Neural progenitor cell (in vitro differentiated cells): ENCODE measurements around the gene MRPL16. TPM values are rescaled to one million over a fixed set of nuclear protein-coding genes. Genes with fewer than 3 reads are reported as not detected.

Source experiments
- DNase-seq: peaks from one replicate; pipeline ENCODE4 v3.0.0-alpha.2; 2016; ENCODE audit warnings: low spot score
- H2AFZ ChIP-seq: fragments of 200-600 bp; sonication (generic); replicated peaks from 2 replicates; pipeline ENCODE4 v1.6.1; 2016; ENCODE audit warnings: antibody characterized with exemption
- H3F3A ChIP-seq: fragments of 200-600 bp; sonication (generic); 2 replicates; pipeline ENCODE4 v1.6.1; 2016; ENCODE audit warnings: antibody characterized with exemption, low read depth
- H3K27ac ChIP-seq: fragments of 200-600 bp; sonication (generic); 2 replicates; pipeline ENCODE4 v1.5.1; 2016; ENCODE audit warnings: mild to moderate bottlenecking
- H3K27me3 ChIP-seq: fragments of 200-600 bp; sonication (generic); 2 replicates; pipeline ENCODE4 v1.6.1; 2016; ENCODE audit warnings: mild to moderate bottlenecking, moderate library complexity
- H3K36me3 ChIP-seq: fragments of 200-600 bp; sonication (generic); 2 replicates; pipeline ENCODE4 v1.5.1; 2016
- H3K4me1 ChIP-seq: fragments of 200-600 bp; sonication (generic); 2 replicates; pipeline ENCODE4 v1.6.1; 2016; ENCODE audit warnings: mixed run types
- H3K4me2 ChIP-seq: fragments of 200-600 bp; sonication (generic); 2 replicates; pipeline ENCODE4 v1.6.1; 2016
- H3K4me3 ChIP-seq: fragments of 200-600 bp; sonication (generic); 2 replicates; pipeline ENCODE4 v1.5.1; 2016
- H3K79me2 ChIP-seq: fragments of 200-600 bp; sonication (generic); 2 replicates; pipeline ENCODE4 v1.6.1; 2016; ENCODE audit warnings: low read depth
- H3K9ac ChIP-seq: fragments of 200-600 bp; sonication (generic); 2 replicates; pipeline ENCODE4 v1.6.1; 2016
- H3K9me3 ChIP-seq: fragments of 200-600 bp; sonication (generic); 2 replicates; pipeline ENCODE4 v1.5.1; 2016; ENCODE audit warnings: low read depth
- H4K20me1 ChIP-seq: fragments of 200-600 bp; sonication (generic); 2 replicates; pipeline ENCODE4 v1.6.1; 2016; ENCODE audit warnings: low read depth
- H3K27ac Mint-ChIP-seq: 3 replicates; pipeline ENCODE4 v1.8.0; 2021; ENCODE audit warnings: mixed read lengths
- H3K27me3 Mint-ChIP-seq: 2 replicates; pipeline ENCODE4 v1.8.0; 2022; ENCODE audit warnings: low read depth, mild to moderate bottlenecking, inconsistent platforms, moderate library complexity, mixed read lengths; ENCODE audit not compliant: insufficient read depth
- H3K36me3 Mint-ChIP-seq: 3 replicates; pipeline ENCODE4 v1.8.0; 2021; ENCODE audit warnings: mixed read lengths
- H3K4me1 Mint-ChIP-seq: 3 replicates; pipeline ENCODE4 v1.8.0; 2021; ENCODE audit warnings: mixed read lengths
- H3K4me3 Mint-ChIP-seq: 3 replicates; pipeline ENCODE4 v1.8.0; 2021; ENCODE audit warnings: mild to moderate bottlenecking, moderate library complexity, mixed read lengths
- H3K9me3 Mint-ChIP-seq: 3 replicates; pipeline ENCODE4 v1.8.0; 2020; ENCODE audit warnings: mixed read lengths
- EZH2 ChIP-seq: fragments of 200-600 bp; sonication (generic); IDR thresholded peaks from 2 replicates; pipeline ENCODE4 v1.6.1; 2017; ENCODE audit warnings: antibody characterized with exemption, mild to moderate bottlenecking, moderate library complexity
- EZH2phosphoT487 ChIP-seq: fragments of 200-600 bp; sonication (generic); IDR thresholded peaks from 2 replicates; pipeline ENCODE4 v1.6.1; 2017; ENCODE audit warnings: antibody characterized with exemption
- total RNA-seq: library from RNA; depleted of rRNA; stranded (reverse); fragments of >200 nt; gene quantifications from 2 replicates; pipeline ENCODE4 v1.2.3, GENCODE V29; 2015; ENCODE audit warnings: low replicate concordance
- TF ChIP-seq, protein P1 (sequence below): fragments of 200-600 bp; sonication (generic); IDR thresholded peaks from 2 replicates; pipeline ENCODE4 v1.5.1; 2017; ENCODE audit warnings: antibody characterized with exemption, mild to moderate bottlenecking

MRPL16 gene
- total RNA-seq, 1 donor from 2014 or later: 49.8 TPM

DNA sequence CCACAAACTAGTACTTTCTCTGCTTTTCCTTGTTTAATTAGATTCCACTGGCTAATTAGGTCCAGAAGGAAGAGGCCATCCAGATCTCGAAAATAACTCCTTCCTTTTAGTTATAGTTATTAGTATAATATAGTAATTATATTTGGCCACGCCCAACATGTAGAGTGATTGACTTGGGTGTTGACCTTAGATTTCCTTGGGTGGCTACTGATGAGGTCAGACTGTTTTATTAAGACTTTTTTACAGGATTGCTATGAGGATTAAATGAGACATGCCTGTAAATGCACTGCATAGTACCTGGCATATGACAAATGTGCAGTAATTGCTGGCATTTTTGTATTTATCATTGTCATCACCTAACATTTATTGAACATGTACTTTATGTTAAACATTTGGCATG lies 28.5 kb downstream of the MRPL16 start:
- Histone ChIP-seq H2AFZ (no peak overlapping the region), H3K4me3 (no peak overlapping the region)
- H3K36me3 Mint-ChIP-seq: no peaks in the 10 kb centered on the region

DNA sequence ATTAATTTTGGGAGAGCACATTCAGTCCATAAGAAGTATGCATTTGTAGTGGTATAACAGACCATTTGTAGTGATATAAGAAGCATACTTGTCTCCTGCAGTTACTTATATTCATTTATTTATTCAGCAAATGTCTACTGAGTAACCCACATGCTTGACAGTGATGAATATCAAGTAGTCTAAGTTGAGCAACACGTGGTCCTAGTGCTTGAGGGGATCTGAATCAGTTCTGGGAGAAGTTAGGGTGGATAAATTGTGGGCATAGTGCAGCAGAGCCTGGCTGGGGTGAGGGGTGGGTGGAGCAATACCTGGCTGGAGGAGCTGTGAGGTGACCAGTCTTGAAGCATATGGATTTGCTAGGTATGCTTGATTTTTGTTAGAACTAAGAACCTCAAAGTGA lies 31.1 kb downstream of the MRPL16 start:
- Histone ChIP-seq H3K4me1 (no peaks in the 10 kb centered on the region), H3K27ac (no peak overlapping the region), H3K79me2 (no peaks in the 10 kb centered on the region), H3K36me3 (no peaks in the 10 kb centered on the region), H3K9ac (no peak overlapping the region), H3F3A (no peaks in the 10 kb centered on the region), H3K9me3 (no peaks in the 10 kb centered on the region), H3K4me3 (no peak overlapping the region), H2AFZ (no peak overlapping the region), H3K4me2 (no peak overlapping the region), H4K20me1 (no peaks in the 10 kb centered on the region), H3K27me3 (no peaks in the 10 kb centered on the region)
- Mint-ChIP-seq H3K9me3 (peaks cover 2% of the 10 kb centered on the region), H3K27ac (no peak overlapping the region), H3K4me1 (no peaks in the 10 kb centered on the region), H3K27me3 (no peaks in the 10 kb centered on the region), H3K36me3 (no peaks in the 10 kb centered on the region), H3K4me3 (no peak overlapping the region)
- no peak for DNase-seq
- no peak for TF ChIP-seq EZH2
- TF ChIP-seq EZH2phosphoT487: no peak

More for the DNA sequence above, 28.5 kb downstream of the MRPL16 start:
- Mint-ChIP-seq H3K27ac (no peak overlapping the region), H3K4me3 (no peak overlapping the region), H3K27me3 (no peaks in the 10 kb centered on the region), H3K4me1 (no peaks in the 10 kb centered on the region), H3K9me3 (peaks cover 3% of the 10 kb centered on the region)
- no peak for DNase-seq
- H3K9ac ChIP-seq: no peak overlapping the region
- no peaks in the 10 kb centered on the region for H3K4me1 ChIP-seq
- H3K4me2 ChIP-seq: no peak overlapping the region
- no peaks in the 10 kb centered on the region for H4K20me1 ChIP-seq
- H3K27ac ChIP-seq: no peak overlapping the region
- H3F3A ChIP-seq: no peaks in the 10 kb centered on the region
- no peaks in the 10 kb centered on the region for H3K27me3 ChIP-seq
- TF ChIP-seq EZH2phosphoT487: no peak
- TF ChIP-seq EZH2: no peak
- TF ChIP-seq, protein P1, sequence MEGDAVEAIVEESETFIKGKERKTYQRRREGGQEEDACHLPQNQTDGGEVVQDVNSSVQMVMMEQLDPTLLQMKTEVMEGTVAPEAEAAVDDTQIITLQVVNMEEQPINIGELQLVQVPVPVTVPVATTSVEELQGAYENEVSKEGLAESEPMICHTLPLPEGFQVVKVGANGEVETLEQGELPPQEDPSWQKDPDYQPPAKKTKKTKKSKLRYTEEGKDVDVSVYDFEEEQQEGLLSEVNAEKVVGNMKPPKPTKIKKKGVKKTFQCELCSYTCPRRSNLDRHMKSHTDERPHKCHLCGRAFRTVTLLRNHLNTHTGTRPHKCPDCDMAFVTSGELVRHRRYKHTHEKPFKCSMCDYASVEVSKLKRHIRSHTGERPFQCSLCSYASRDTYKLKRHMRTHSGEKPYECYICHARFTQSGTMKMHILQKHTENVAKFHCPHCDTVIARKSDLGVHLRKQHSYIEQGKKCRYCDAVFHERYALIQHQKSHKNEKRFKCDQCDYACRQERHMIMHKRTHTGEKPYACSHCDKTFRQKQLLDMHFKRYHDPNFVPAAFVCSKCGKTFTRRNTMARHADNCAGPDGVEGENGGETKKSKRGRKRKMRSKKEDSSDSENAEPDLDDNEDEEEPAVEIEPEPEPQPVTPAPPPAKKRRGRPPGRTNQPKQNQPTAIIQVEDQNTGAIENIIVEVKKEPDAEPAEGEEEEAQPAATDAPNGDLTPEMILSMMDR: no peak
- no peaks in the 10 kb centered on the region for H3K79me2 ChIP-seq
- no peaks in the 10 kb centered on the region for H3K9me3 ChIP-seq
- no peaks in the 10 kb centered on the region for H3K36me3 ChIP-seq

- Histone ChIP-seq H3F3A (no peaks in the 10 kb centered on the region), H3K27me3 (no peaks in the 10 kb centered on the region), H3K9ac (no peak overlapping the region), H3K27ac (no peak overlapping the region), H3K4me1 (no peaks in the 10 kb centered on the region), H4K20me1 (no peaks in the 10 kb centered on the region), H3K9me3 (no peaks in the 10 kb centered on the region), H3K4me3 (no peak overlapping the region), H3K36me3 (no peaks in the 10 kb centered on the region), H2AFZ (no peak overlapping the region), H3K4me2 (no peak overlapping the region), H3K79me2 (no peaks in the 10 kb centered on the region)
- DNase-seq: no peak
- H3K27ac Mint-ChIP-seq: no peak overlapping the region
- no peaks in the 10 kb centered on the region for H3K27me3 Mint-ChIP-seq
- H3K36me3 Mint-ChIP-seq: no peaks in the 10 kb centered on the region
- no peaks in the 10 kb centered on the region for H3K9me3 Mint-ChIP-seq
- TF ChIP-seq EZH2 (no peak), EZH2phosphoT487 (no peak)
- TF ChIP-seq, protein P1: no peak
- no peak overlapping the region for H3K4me3 Mint-ChIP-seq
- H3K4me1 Mint-ChIP-seq: no peaks in the 10 kb centered on the region
These were observed 32.5 kb downstream of the MRPL16 start for GRCh38 chr11:59778122-59778521.

- Histone ChIP-seq H3K4me2 (no peak overlapping the region), H3K79me2 (no peaks in the 10 kb centered on the region), H3K27me3 (no peaks in the 10 kb centered on the region), H3F3A (no peaks in the 10 kb centered on the region), H3K27ac (no peak overlapping the region), H3K36me3 (no peaks in the 10 kb centered on the region), H2AFZ (no peak overlapping the region), H4K20me1 (no peaks in the 10 kb centered on the region), H3K9ac (no peak overlapping the region), H3K4me1 (no peaks in the 10 kb centered on the region), H3K9me3 (no peaks in the 10 kb centered on the region), H3K4me3 (no peak overlapping the region)
- H3K36me3 Mint-ChIP-seq: no peaks in the 10 kb centered on the region
- no peak overlapping the region for H3K27ac Mint-ChIP-seq
- no peaks in the 10 kb centered on the region for H3K9me3 Mint-ChIP-seq
- DNase-seq: no peak
- TF ChIP-seq, protein P1: no peak
- no peak for TF ChIP-seq EZH2
- TF ChIP-seq EZH2phosphoT487: no peak
- H3K27me3 Mint-ChIP-seq: no peaks in the 10 kb centered on the region
- no peak overlapping the region for H3K4me3 Mint-ChIP-seq
- H3K4me1 Mint-ChIP-seq: no peaks in the 10 kb centered on the region
These were observed 33.5 kb downstream of the MRPL16 start for GRCh38 chr11:59777104-59777503.
